ENCODE data around the gene SDK1. TPM values are rescaled to one million over a fixed set of nuclear protein-coding genes. Genes with fewer than 3 reads are reported as not detected.
A peak's percentile ranks its signal among the peaks of the same experiment; 100 is the strongest.

The SDK1 gene
- total and polyA plus RNA-seq, 2 of the 8 experiments (the other 6 are each of a cell fraction or from before 2014, with no cell fraction given): 3.3 to 7.2 TPM

GRCh38 chr7:4103352-4104091, 802.5 kb downstream of the SDK1 start:
- Histone ChIP-seq H3K18ac (ENCODE audit: extremely low read depth, low read length) (no peak overlapping the region; the same call in 1 of the 2 replicates), H2BK5ac (ENCODE audit: low read depth, low read length) (no peak overlapping the region), H3K23me2 (ENCODE audit: low read depth, low read length) (no peaks in the 10 kb centered on the region), H4K8ac (ENCODE audit: extremely low read depth, insufficient read depth, low read length) (no peak overlapping the region; the same call in 1 of the 2 replicates), H3K23ac (ENCODE audit: insufficient read length) (no peak overlapping the region), H3K56ac (replicated peaks; ENCODE audit: insufficient read length, low read depth, low read length) (no peak overlapping the region), H3K4me3 (ENCODE audit: extremely low read depth in 1 of 4, insufficient read depth in 2 of 4, low read depth in 3 of 4, low read length in 4 of 4) (no peak overlapping the region), H4K5ac (ENCODE audit: insufficient read length, low read depth, low read length) (no peak overlapping the region), H3K4me2 (ENCODE audit: insufficient read depth in 1 of 2, low read depth in 2 of 2, low read length in 2 of 2) (no peak overlapping the region; a peak in 1 of 4 replicates), H4K91ac (replicated peaks; ENCODE audit: insufficient read length, low read length) (peak overlapping the region; percentile 4), H3K79me2 (ENCODE audit: control insufficient read depth in 1 of 2, insufficient read depth in 2 of 2, low read length in 2 of 2) (no peaks in the 10 kb centered on the region), H4K20me1 (replicated peaks in 1 of 2; ENCODE audit: control insufficient read depth in 1 of 2, insufficient read depth in 2 of 2, low read length in 2 of 2) (no peaks in the 10 kb centered on the region), H3K27me3 (replicated peaks in 1 of 4; ENCODE audit: control insufficient read depth in 3 of 4, extremely low read depth in 1 of 4, insufficient read depth in 3 of 4, low read length in 3 of 4) (no peaks in the 10 kb centered on the region), H2BK12ac (ENCODE audit: low read depth, low read length) (no peak overlapping the region), H2AFZ (ENCODE audit: low read length) (peak overlapping the region; percentile 55), H3K36me3 (ENCODE audit: control insufficient read depth in 2 of 4, insufficient read depth in 4 of 4, low read length in 3 of 4) (no peaks in the 10 kb centered on the region), H3K4me1 (replicated peaks in 1 of 4; ENCODE audit: control insufficient read depth in 3 of 4, insufficient read depth in 4 of 4, low read length in 3 of 4) (peaks cover 0 to 4% (median 0%) of the 10 kb centered on the region in 4 experiments; a peak in 1 of 7 replicates), H2BK20ac (ENCODE audit: low read length) (no peak overlapping the region), H3K4ac (replicated peaks; ENCODE audit: insufficient read length, low read depth, low read length) (no peak overlapping the region), H3K9me3 (ENCODE audit: insufficient read depth in 2 of 2, low read depth in 1 of 2, low read length in 1 of 2) (no peaks in the 10 kb centered on the region), H3K79me1 (ENCODE audit: low read depth, low read length) (no peaks in the 10 kb centered on the region), H3K27ac (ENCODE audit: low read depth, low read length) (no peak overlapping the region), H3K9ac (replicated peaks in 1 of 4; ENCODE audit: extremely low read depth in 1 of 4, low read depth in 3 of 4, low read length in 3 of 4) (no peak overlapping the region), H2AK5ac (ENCODE audit: low read depth, low read length) (no peak overlapping the region), H2BK120ac (replicated peaks; ENCODE audit: low read depth, low read length) (no peak overlapping the region), H2BK15ac (ENCODE audit: low read length) (no peak overlapping the region), H3K14ac (ENCODE audit: insufficient read length) (no peak overlapping the region)
- TF ChIP-seq CREB1 (IDR thresholded peaks at IDR 0.05) (no peak), RAD21 (IDR thresholded peaks at IDR 0.05 in 1 of 2, conservative IDR thresholded peaks at IDR 0.05 in 1 of 2; ENCODE audit: low read depth in 2 of 2, low read length in 2 of 2) (peak in 1 of 2 experiments; percentile 10; a peak in 1 of 4 replicates)
- ChIA-PET CTCF (ENCODE audit: partially characterized antibody) (interaction anchor here (0.6 to 2.4 kb wide), 37 partner anchors 8 to 346 kb away, joined by 3 to 11 read pairs (median 4); no protein-coding TSS in a partner anchor), POLR2A (ENCODE audit: partially characterized antibody) (interaction anchor here (0.6 to 1.5 kb wide), 3 partner anchors 9 to 60 kb away, joined by 3 read pairs; no protein-coding TSS in a partner anchor)
- peak in 1 of 2 experiments; percentile 58 for DNase-seq (ENCODE audit: low read depth in 1 of 2, low spot score in 2 of 2)
- 75% methylated on average over 17 of the region's 17 CpGs; no CpG with 5 or more reads in 1 of the 2 experiments for WGBS, 2 experiments (ENCODE audit: extremely low coverage in 1 of 2, insufficient coverage in 1 of 2, insufficient read length in 1 of 2, insufficient replicate concordance in 2 of 2, low coverage in 1 of 2, low lambda C conversion rate in 2 of 2, missing lambda C conversion rate in 1 of 2)
- FAIRE-seq: no peak
